Central memory CD8-positive, alpha-beta T cell (primary cell): ENCODE data around the gene ICAM2.

Source experiments
- ATAC-seq: fragments of 150-1000 bp; cut with Tn5 transposase; replicated peaks from 2 replicates; pipeline ENCODE4 v1.10.0; 2022; ENCODE audit warnings: mild to moderate bottlenecking, moderate FRiP score, moderate number of reproducible peaks; ENCODE audit not compliant: poor library complexity, severe bottlenecking; ENCODE audit errors: extremely low read depth
- DNase-seq, 2 donors: peaks; one replicate each; pipeline ENCODE4 v3.0.0; 2021; ENCODE audit warnings: low spot score in 2 of 2
- H3K27ac Mint-ChIP-seq: one replicate; pipeline ENCODE4 v1.8.0; 2022; ENCODE audit warnings: low read depth, mild to moderate bottlenecking, moderate library complexity, mixed read lengths
- H3K27me3 Mint-ChIP-seq: one replicate; pipeline ENCODE4 v1.8.0; 2022; ENCODE audit warnings: mixed read lengths
- H3K36me3 Mint-ChIP-seq: one replicate; pipeline ENCODE4 v1.8.0; 2022; ENCODE audit warnings: mild to moderate bottlenecking, moderate library complexity, mixed read lengths; ENCODE audit not compliant: insufficient read depth
- H3K4me1 Mint-ChIP-seq: one replicate; pipeline ENCODE4 v1.8.0; 2022; ENCODE audit warnings: mixed read lengths
- H3K4me3 Mint-ChIP-seq: one replicate; pipeline ENCODE4 v1.8.0; 2022; ENCODE audit warnings: mild to moderate bottlenecking, moderate library complexity, mixed read lengths
- H3K9me3 Mint-ChIP-seq: one replicate; pipeline ENCODE4 v1.8.0; 2022; ENCODE audit warnings: mixed read lengths

Gene ICAM2

DNA sequence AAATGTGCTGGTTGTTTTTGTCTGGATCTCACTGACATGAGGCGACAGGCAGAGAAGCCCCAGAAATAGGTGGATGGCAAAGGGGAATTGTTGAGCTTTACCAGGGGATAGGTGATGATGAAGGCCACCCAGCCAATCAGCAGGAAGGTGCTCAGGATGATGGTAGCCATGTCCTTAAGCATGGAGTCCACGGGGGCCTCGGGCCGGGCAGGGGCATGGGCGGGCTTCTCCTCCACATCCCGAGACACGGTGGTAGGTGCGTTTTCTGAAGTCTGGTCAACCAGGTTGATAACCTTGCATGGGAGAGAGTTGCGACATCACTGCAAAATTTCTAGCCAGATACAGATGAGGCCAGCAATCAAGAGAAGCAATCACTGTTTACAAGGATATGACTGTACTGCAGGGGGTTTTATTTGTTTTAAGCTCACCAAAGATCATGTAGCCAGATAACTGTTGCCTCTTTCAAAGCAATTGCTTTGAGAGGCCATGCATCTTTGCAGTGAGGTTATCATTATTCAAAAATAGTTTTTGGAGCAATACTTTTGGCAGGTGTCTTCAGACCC is 37.3 kb upstream of the ICAM2 start:
- Mint-ChIP-seq H3K27me3 (no peaks in the 10 kb centered on the region), H3K27ac (no peak overlapping the region), H3K36me3 (peaks cover 37% of the 10 kb centered on the region), H3K4me1 (peaks cover 54% of the 10 kb centered on the region), H3K4me3 (no peak overlapping the region), H3K9me3 (no peaks in the 10 kb centered on the region)
- no peak for DNase-seq
- ATAC-seq, result no peak

DNA sequence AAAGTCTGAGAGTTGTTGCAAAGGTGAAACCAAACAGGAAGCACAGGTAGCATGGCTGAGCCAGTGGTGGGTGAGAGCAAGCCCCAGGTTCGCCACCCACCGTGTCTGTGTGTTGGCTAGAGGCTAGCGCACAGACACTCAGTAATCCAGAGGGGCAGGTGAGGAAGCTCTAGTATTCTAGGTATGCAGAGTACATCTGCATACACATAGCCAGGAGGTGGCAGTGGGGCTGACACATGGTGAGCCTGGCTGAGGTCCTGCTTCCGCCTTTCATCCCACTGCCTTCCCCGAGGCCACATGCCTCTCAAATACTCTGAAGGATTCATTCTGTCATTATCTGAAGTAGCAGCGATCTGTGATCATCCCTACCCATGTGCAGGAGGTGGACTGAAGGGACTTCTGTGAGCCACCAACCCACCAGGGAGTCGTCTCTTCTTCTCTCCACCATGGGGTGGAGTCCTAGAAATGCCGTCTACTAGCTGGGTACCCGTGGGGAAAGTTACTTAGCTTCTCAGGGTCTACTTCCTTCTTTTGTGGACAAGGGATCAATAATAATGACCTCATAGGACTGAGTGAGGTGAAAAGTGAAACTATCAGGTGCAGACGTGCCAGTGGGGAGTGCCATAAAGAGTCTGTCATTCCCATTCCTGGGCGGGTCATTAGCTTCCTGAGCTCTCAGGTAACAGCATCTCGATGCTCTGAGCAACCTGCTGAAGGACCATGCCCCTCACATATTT is 36.0 kb upstream of the ICAM2 start:
- H3K27me3 Mint-ChIP-seq, result no peaks in the 10 kb centered on the region
- H3K4me1 Mint-ChIP-seq, result peaks cover 47% of the 10 kb centered on the region
- peak overlapping the region; percentile 75 for H3K27ac Mint-ChIP-seq
- peak overlapping the region; percentile 46 for H3K4me3 Mint-ChIP-seq
- H3K9me3 Mint-ChIP-seq, result no peaks in the 10 kb centered on the region
- ATAC-seq, result peak; percentile 52
- DNase-seq, result no peak
- peaks cover 45% of the 10 kb centered on the region for H3K36me3 Mint-ChIP-seq

DNA sequence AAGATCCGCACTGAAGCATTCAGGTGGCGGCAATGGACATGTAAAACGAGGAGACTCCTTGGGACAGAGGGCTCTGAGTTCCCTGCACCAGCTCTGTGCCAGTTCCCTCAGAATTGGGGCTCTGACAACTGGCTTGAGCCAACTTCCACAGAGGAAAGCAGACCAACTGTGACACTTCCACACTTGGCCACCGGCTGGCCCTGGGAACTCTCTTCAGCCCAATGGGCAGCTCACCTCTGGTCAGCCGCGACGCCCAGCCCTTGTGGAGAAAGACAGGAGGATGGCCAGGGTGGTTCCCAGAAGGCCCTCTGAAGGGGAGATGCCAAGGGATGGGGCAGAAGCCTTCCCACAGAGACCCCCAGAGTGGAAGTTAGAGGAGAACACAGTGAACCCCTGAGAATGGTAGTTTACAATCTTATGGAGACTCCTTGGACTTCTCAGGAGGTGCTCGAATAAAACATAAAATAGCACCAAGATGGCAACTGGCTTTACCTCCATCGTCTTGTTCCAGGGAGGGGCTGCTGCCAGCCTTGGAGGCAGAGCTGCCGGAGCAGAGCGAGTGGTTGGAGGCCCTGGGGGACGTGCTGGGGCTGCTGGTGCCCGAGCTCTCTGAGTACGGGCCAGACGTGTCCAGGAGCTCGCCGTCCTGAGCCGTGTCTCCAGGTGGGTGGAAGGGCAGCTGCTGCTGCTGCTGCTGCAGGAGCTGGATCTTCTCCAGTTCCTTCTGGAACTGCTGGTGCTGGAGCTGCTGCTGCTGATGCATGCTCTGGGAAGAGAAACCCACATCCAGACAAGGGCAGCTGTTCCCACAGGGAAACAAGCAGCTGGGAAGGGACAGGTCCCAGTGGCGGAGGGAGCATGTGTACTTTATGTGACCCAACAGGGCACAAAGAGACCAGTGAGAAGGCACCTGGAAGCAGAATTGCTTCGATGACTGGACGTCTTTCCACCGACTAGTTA is 35.0 kb upstream of the ICAM2 start:
- H3K4me1 Mint-ChIP-seq, result peaks cover 47% of the 10 kb centered on the region
- H3K9me3 Mint-ChIP-seq, result no peaks in the 10 kb centered on the region
- no peak for DNase-seq
- no peak for ATAC-seq
- peak overlapping the region; percentile 75 for H3K27ac Mint-ChIP-seq
- H3K4me3 Mint-ChIP-seq, result peak overlapping the region; percentile 46
- peaks cover 52% of the 10 kb centered on the region for H3K36me3 Mint-ChIP-seq
- H3K27me3 Mint-ChIP-seq, result no peaks in the 10 kb centered on the region

DNA sequence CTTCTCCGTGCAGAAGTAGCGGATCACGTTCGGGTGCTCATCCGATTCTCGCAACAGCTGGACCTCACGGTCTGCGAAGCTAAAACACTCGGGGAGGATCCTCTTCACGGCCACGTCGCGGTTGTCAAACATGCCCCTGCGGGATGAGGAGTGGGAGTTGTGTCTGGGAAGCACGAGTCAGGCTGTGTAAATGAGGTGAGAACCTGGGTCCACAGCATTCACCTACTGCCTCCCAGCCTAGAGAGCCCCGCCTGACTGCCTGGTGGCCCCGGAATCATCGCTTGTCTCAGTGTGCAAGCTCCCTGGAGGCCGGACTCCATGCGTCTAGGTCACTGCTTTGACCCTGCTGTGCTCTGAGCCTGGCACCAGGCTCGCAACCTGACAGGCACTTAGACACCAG is 33.9 kb upstream of the ICAM2 start:
- ATAC-seq, result no peak
- H3K4me1 Mint-ChIP-seq, result peaks cover 47% of the 10 kb centered on the region

DNA sequence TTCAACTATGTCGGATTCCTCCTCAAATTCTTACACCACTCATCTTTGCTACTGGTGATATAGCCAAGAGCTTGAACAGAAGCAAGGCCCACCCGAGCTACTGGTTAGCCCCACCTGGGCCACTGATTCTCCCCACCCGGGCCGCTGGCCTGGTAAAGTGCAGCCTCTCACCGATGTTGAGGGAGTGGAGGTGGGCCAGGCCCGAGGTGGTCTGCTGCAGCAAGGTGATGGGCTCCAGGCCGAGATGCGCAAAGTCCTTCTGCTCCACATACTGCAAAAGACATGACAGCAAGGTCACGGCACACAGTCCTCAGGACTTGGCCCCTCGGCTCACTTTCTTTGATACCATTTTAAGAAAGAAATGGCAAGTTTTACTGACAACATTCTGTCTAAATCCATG is 32.7 kb upstream of the ICAM2 start:
- Mint-ChIP-seq H3K36me3 (peaks cover 43% of the 10 kb centered on the region), H3K4me3 (no peak overlapping the region), H3K4me1 (peaks cover 46% of the 10 kb centered on the region), H3K27me3 (no peaks in the 10 kb centered on the region), H3K9me3 (no peaks in the 10 kb centered on the region), H3K27ac (no peak overlapping the region)
- DNase-seq (no peak), ATAC-seq (no peak)

More for the DNA sequence above, 33.9 kb upstream of the ICAM2 start:
- Mint-ChIP-seq H3K9me3 (no peaks in the 10 kb centered on the region), H3K36me3 (peaks cover 47% of the 10 kb centered on the region), H3K27me3 (no peaks in the 10 kb centered on the region), H3K27ac (no peak overlapping the region), H3K4me3 (no peak overlapping the region)
- DNase-seq, result no peak

DNA sequence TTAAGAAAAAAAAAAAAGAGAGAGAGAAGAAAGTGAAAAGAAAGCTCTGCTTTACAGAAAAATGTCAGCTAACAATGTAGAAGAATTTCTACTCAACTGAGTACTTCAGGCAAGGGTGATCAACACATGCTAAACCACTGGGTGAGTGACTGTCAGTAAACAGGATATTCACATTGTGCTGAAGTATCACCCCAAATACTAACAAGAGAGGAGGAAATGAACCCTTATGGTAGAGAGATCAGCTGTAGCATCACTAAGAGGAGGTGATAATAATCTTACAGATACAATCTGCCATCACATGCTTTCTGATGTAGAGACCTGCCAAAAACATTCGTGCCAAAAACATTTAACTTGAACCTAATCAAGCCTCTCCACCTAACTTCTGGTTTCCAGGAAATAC is 30.7 kb upstream of the ICAM2 start:
- DNase-seq (peak in 1 of 2 donors; percentile 33), ATAC-seq (peak; percentile 100)
- peak overlapping the region; percentile 88 for H3K27ac Mint-ChIP-seq
- H3K9me3 Mint-ChIP-seq, result no peaks in the 10 kb centered on the region
- H3K27me3 Mint-ChIP-seq, result no peaks in the 10 kb centered on the region
- peaks cover 37% of the 10 kb centered on the region for H3K4me1 Mint-ChIP-seq
- peaks cover 48% of the 10 kb centered on the region for H3K36me3 Mint-ChIP-seq
- peak overlapping the region; percentile 47 for H3K4me3 Mint-ChIP-seq

DNA sequence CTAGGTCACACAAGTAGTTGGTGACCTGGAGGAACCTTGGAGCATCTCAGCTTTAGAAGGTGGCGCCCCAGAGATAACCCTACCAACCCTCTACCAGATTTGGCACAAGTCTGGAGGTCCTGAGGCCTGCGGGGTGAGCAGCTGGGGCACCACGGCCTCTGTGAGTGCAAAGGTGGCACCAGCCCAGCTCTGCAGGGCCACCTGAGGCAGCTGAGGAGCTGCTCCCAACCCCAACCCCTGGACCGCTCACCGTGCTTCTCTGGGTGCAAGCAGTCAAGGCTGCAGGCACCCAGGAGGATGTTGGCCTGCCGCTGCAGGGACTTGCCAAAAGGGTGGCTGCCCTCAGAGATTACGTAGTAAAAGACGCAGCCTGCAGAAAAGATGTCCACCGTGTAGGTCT is 28.4 kb upstream of the ICAM2 start:
- DNase-seq, result no peak
- H3K4me3 Mint-ChIP-seq, result no peak overlapping the region
- H3K36me3 Mint-ChIP-seq, result peaks cover 53% of the 10 kb centered on the region

DNA sequence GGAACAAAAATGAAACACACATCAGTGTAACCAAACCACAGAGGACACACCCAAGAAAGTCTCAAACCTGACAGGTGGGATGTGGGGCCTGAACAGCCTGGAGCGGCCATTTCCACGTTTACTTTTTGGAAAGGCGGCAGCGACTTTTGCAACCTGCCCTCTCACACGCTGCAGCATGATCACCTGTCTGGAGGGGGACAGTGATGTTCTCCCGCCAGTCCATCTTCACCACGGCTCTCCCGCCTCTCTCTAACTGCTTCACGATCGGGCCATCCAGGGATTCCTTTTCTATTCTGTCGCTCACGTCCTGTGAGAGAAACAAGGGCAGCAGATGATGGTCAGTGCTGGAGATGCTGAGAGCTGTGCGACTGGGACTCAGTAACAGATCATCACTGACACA is 24.7 kb upstream of the ICAM2 start:
- H3K27ac Mint-ChIP-seq, result no peak overlapping the region
- peaks cover 15% of the 10 kb centered on the region for H3K4me1 Mint-ChIP-seq
- DNase-seq (no peak), ATAC-seq (no peak)
- no peaks in the 10 kb centered on the region for H3K9me3 Mint-ChIP-seq
- no peaks in the 10 kb centered on the region for H3K27me3 Mint-ChIP-seq
- peaks cover 47% of the 10 kb centered on the region for H3K36me3 Mint-ChIP-seq
- no peak overlapping the region for H3K4me3 Mint-ChIP-seq

More for the DNA sequence above, 28.4 kb upstream of the ICAM2 start:
- no peaks in the 10 kb centered on the region for H3K27me3 Mint-ChIP-seq
- no peaks in the 10 kb centered on the region for H3K9me3 Mint-ChIP-seq
- H3K27ac Mint-ChIP-seq, result peak overlapping the region; percentile 88
- H3K4me1 Mint-ChIP-seq, result peaks cover 34% of the 10 kb centered on the region
- no peak for ATAC-seq

DNA sequence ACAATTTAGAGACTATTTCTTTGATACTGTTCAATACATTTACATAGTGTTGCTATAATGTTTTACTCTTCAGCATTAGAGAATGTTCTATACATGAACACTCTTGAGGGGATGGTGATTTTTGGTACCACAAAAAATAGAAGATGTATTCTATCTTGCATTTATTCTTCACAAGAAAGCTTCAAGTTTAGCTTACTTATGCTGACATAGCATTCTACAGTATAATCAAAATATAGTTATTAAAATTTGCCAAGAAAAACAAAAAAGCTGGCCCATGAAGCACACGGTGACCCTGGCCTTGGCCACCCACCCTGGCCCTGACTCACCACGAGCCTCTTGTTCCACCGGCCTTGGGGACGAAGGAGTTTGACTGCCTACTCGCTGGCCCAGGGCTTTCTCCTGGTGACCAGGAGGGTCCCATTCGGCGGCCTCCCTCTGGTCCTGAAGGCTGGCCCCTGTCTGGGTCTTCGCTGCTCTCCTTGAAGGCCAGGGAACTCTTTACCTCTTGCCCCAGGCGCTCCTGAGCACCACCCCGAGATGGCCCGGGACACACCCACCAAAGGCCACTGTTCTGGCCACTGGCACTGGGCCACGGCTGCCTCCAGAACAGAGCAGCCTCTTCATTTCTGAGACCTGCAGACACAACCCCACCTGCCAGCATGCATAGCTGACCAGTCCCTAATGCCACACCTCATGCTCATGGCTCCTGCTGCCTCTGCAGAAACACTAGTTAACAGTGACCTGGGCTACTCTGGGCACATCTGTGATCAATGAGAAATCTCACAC is 22.5 kb upstream of the ICAM2 start:
- Mint-ChIP-seq H3K4me3 (no peak overlapping the region), H3K9me3 (no peaks in the 10 kb centered on the region), H3K27me3 (no peaks in the 10 kb centered on the region), H3K36me3 (peaks cover 41% of the 10 kb centered on the region), H3K27ac (peak overlapping the region; percentile 46), H3K4me1 (no peaks in the 10 kb centered on the region)
- no peak for DNase-seq
- ATAC-seq, result no peak

DNA sequence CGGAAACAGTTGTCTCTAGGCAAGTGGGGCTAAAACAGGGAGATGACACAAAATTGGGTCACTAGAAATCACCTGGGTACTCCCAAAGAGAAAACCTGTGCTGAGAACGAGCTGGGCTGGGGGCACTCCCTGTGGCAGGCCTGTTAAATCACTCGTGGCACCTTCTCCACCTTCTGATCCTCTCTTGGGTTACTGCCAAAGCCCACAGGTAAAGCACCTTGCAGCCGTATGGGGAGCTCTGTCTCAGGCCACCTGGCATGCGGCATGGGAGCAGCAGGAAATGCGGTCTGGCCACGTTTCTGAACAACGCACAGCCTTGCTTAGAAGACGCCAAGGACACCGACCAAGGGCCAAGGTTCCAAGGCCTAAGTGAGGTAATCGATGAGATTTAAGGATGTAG is 21.5 kb upstream of the ICAM2 start:
- peak overlapping the region; percentile 66 for H3K27ac Mint-ChIP-seq
- peaks cover 35% of the 10 kb centered on the region for H3K36me3 Mint-ChIP-seq
- ATAC-seq, result no peak
- no peak overlapping the region for H3K4me3 Mint-ChIP-seq
- no peaks in the 10 kb centered on the region for H3K9me3 Mint-ChIP-seq
- peaks cover under 1% of the 10 kb centered on the region for H3K4me1 Mint-ChIP-seq
- no peaks in the 10 kb centered on the region for H3K27me3 Mint-ChIP-seq
- no peak for DNase-seq

DNA sequence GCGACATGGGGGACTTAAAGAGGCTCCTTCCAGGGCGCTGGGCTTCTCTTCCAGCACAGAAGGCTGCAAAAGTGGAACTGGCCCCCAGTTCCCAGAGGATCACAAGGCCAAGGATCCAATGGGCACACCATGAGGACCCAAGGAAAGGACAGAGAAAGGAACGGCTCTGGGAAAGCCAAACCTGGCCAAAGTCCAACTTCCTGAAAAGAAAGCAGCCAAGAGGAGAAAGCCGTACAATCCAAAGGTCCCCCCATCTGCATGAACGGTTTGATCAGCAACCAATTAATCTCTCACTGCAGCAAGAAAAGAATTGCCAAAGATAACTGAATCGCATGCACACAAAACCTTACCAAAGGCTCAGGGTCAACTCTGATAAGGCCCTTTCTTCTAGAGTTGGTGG is 19.8 kb upstream of the ICAM2 start:
- no peaks in the 10 kb centered on the region for H3K9me3 Mint-ChIP-seq
- peaks cover 8% of the 10 kb centered on the region for H3K4me1 Mint-ChIP-seq
- ATAC-seq (no peak), DNase-seq (no peak)
- H3K36me3 Mint-ChIP-seq, result peaks cover 23% of the 10 kb centered on the region
- H3K4me3 Mint-ChIP-seq, result no peak overlapping the region
- H3K27ac Mint-ChIP-seq, result no peak overlapping the region
- H3K27me3 Mint-ChIP-seq, result no peaks in the 10 kb centered on the region

DNA sequence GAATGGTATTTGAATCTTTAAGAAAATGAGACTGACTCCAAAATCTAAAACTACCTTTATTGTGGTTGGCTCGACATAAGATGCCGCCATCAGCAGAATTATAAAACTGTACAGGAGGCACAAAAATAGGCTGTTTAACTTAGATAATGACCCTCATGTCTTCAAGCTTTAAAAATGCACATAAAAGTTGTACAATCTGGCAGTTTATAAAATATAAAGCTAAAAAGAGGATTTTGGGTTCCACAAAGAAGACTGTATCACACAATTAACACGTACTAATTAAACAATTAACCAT is 18.6 kb upstream of the ICAM2 start:
- ATAC-seq, result no peak
- peaks cover 8% of the 10 kb centered on the region for H3K4me1 Mint-ChIP-seq
- H3K27me3 Mint-ChIP-seq, result no peaks in the 10 kb centered on the region
- peaks cover 18% of the 10 kb centered on the region for H3K36me3 Mint-ChIP-seq
- H3K27ac Mint-ChIP-seq, result no peak overlapping the region
- DNase-seq, result no peak
- H3K4me3 Mint-ChIP-seq, result no peak overlapping the region
- no peaks in the 10 kb centered on the region for H3K9me3 Mint-ChIP-seq
